ENCODE measurements around the gene EPHA5.
A peak's percentile ranks its signal among the peaks of the same experiment; 100 is the strongest.

Gene EPHA5

GRCh38 chr4:65589331-65589730, 81.0 kb downstream of the EPHA5 start:
- TF ChIP-seq CTCF (conservative IDR thresholded peaks at IDR 0.05): no peak
- H3K27ac ChIP-seq: peak overlapping the region; percentile 78

GRCh38 chr4:65580551-65580950, 89.7 kb downstream of the EPHA5 start:
- no peak overlapping the region for H3K27ac ChIP-seq
- peak; percentile 73 for TF ChIP-seq CTCF (conservative IDR thresholded peaks at IDR 0.05)

- TF ChIP-seq CTCF (conservative IDR thresholded peaks at IDR 0.05): no peak
- no peak overlapping the region for H3K27ac ChIP-seq
These were observed 103.8 kb downstream of the EPHA5 start for GRCh38 chr4:65566473-65566872.

GRCh38 chr4:65561164-65561563, 109.1 kb downstream of the EPHA5 start:
- no peak overlapping the region for H3K27ac ChIP-seq
- no peak for TF ChIP-seq CTCF (conservative IDR thresholded peaks at IDR 0.05)

GRCh38 chr4:65559270-65559669, 111.0 kb downstream of the EPHA5 start:
- TF ChIP-seq CTCF (conservative IDR thresholded peaks at IDR 0.05): no peak
- no peak overlapping the region for H3K27ac ChIP-seq

GRCh38 chr4:65552057-65552456, 118.2 kb downstream of the EPHA5 start:
- H3K27ac ChIP-seq: no peak overlapping the region
- no peak for TF ChIP-seq CTCF (conservative IDR thresholded peaks at IDR 0.05)

- no peak for TF ChIP-seq CTCF (conservative IDR thresholded peaks at IDR 0.05)
- H3K27ac ChIP-seq: no peak overlapping the region
These were observed 119.8 kb downstream of the EPHA5 start for GRCh38 chr4:65550500-65550899.
